Measurements from ENCODE around the gene MINK1.

DNA sequence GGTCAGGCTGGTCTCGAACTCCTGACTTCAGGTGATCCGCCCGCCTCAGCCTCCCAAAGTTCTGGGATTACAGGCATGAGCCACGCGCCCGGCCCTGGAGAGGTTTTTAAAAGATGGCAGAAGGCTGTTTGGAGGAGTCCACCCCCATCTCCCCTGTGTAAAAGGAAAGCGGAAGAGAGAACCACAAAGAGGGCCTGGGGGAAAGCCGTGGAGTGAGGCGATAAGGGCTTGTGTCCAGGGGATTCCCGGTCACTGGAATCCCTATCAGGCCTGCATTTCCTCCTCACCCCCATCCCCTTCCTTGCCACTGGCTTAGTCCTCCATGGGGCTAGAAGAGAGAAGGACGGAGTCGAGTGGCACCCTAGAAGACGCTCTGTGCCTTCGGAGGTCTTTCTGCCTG, 98.8 kb downstream of the MINK1 start, which contains the start of gene GP1BA:
- TF ChIP-seq CTCF (IDR thresholded peaks at IDR 0.05), result no peak
- TF ChIP-seq POLR2A (IDR thresholded peaks at IDR 0.05), result no peak
- TF ChIP-seq EP300 (IDR thresholded peaks at IDR 0.05), result no peak

Data from ovary (tissue), 3 donors.